NB4 (cell line): ENCODE measurements around the gene PMEL.

Experiments used
- CTCF ChIP-seq: IDR thresholded peaks from one replicate; pipeline ENCODE4 v1.5.1; 2012; ENCODE audit warnings: low read depth, low read length
- MAX ChIP-seq: IDR thresholded peaks from 2 replicates; pipeline ENCODE4 v1.6.1; 2011; ENCODE audit warnings: low read depth, low read length
- POLR2A ChIP-seq: IDR thresholded peaks from 2 replicates; pipeline ENCODE4 v1.6.1; 2011; ENCODE audit warnings: mild to moderate bottlenecking; ENCODE audit not compliant: insufficient read length; ENCODE audit errors: extremely low read depth

DNA sequence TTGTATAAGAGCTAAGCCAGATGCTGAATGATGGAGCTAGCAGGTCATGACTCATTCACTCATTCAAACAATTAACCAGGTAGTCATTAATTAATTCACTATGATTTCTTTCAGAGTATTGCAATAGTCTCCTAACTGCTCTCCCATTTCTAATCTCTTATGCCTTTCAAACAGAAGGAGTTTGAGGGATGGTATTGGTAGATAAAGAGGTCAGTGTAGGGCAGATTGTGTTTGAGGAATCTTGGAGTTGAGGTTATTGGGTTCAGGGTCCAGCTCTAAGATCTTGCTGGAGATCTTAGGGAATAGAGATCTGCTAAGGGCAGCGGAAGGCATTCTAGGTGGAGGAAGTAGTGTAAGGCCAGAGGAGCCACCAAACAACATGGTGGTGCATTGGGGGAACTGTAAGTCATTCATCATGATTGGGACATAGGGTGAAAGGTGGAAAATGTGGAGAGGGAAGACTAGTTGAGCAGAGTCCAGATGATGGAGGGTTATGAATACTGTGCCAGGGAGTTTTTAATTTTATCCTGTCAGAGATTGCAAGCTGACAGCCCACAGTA is 23.2 kb downstream of the PMEL start:
- TF ChIP-seq CTCF (no peak), POLR2A (no peak), MAX (no peak)
